Measurements from ENCODE around the gene MICA. TPM values are rescaled to one million over a fixed set of nuclear protein-coding genes. Genes with fewer than 3 reads are reported as not detected.
A peak's percentile ranks its signal among the peaks of the same experiment; 100 is the strongest.

MICA gene
- polyA plus RNA-seq = 9.2 TPM

DNA sequence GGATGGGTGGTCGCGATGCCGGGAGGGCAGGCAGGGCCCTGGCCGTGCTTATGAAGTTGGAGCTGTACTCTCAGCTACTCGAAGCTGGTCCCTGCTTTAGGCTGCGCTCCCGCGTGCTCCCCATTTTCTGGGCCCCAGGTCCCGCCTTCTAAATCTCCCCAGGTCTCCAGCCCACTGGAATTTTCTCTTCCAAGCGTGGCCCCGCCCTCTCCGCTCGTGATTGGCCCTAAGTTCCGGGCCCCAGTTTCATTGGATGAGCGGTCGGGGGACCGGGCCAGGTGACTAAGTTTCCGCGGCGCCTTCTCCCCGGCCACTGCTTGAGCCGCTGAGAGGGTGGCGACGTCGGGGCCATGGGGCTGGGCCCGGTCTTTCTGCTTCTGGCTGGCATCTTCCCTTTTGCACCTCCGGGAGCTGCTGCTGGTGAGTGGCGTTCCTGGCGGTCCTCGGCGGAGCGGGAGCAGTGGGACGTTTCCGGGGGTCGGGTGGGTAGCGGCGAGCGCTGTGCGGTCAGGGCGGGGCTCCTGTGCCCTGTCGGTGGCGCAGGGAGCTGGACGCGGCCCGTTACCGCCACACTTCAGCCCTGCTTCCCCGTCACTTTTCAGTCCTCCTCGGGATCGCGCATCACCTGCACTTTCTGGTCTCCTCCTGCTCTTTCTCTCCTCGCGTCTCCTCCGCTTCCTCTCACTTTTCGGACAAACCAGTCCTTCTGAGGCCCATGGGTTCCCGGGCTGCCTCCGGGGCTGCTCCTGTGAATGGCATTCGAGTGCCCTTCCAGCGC lies at the start of gene MICA:
Gene MICA (plus strand): TSS at position 313 of the 778 bp plus-strand sequence. CDS start 38 bp downstream, at position 351.
- Mint-ChIP-seq H3K27ac (peak within 1 kb of the TSS; percentile 40 to 89 (median 86)), H3K27me3 (peaks cover 1% of the 10 kb centered on the region), H3K36me3 (peaks cover 2% of the 10 kb centered on the region), H3K4me1 (peaks cover 51 to 59% (median 52%) of the 10 kb centered on the region in 3 donors), H3K9me3 (no peaks in the 10 kb centered on the region), H3K4me3 (peak within 1 kb of the TSS; percentile 84 to 92 (median 90))

DNA sequence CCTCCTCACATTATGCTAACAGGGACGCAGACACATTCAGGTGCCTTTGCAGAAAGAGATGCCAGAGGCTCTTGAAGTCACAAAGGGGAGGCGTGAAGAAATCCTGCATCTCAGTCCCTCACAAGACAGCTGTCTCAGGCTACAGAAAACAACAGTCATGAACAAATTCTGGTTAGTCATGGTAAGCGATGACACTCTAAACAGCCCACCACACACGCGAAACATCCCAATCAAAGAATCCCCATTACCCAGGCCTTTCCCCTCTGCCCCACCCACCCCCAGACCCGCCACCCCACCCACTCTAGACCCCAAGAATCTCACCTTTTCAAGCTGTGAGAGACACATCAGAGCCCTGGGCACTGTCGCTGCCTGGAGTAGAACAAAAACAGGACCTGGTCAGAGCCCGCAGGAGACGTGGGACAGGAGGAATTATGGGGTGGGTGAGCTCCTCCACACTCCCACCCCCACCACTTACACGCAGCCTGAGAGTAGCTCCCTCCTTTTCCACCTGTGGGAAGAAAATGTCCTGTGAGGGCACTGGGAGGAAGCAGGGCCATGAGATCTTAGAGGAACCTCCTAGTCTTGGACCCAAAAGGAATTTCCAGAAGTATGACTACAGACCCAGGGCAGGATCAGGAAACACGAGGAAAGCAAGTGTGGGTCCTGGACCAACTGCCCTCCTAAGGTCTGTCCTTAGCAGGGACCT lies 49.1 kb upstream of the MICA start:
- peaks cover 11% of the 10 kb centered on the region for H3K36me3 Mint-ChIP-seq
- H3K27me3 Mint-ChIP-seq = no peaks in the 10 kb centered on the region

DNA sequence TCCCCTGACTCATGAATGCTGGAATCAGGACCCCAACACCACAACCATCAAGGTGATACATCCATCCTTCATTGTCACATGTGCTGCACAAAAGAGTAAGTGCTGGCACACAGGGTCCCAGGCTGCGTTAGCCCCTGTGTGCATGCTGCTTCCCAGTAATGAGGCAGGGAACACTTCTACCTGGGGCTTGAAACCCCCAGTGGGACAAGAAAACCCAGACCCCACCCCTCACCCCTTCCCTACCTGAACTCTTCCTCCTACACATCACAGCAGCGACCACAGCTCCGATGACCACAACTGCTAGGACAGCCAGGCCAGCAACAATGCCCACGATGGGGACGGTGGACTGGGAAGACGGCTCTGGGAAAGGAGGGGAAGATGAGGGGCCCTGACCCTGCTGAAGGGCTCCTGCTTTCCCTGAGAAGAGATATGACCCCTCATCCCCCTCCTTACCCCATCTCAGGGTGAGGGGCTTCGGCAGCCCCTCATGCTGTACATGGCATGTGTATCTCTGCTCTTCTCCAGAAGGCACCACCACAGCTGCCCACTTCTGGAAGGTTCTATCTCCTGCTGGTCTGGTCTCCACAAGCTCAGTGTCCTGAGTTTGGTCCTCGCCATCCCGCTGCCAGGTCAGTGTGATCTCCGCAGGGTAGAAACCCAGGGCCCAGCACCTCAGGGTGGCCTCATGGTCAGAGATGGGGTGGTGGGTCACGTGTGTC lies 48.4 kb upstream of the MICA start:
- Mint-ChIP-seq H3K36me3 (peaks cover 11% of the 10 kb centered on the region), H3K4me3 (peak overlapping the region; percentile 95 to 99 (median 98)), H3K4me1 (peaks cover 47 to 59% (median 52%) of the 10 kb centered on the region in 3 donors), H3K9me3 (no peaks in the 10 kb centered on the region), H3K27me3 (no peaks in the 10 kb centered on the region), H3K27ac (peak overlapping the region; percentile 92 to 100 (median 100))

More for the DNA sequence above, 49.1 kb upstream of the MICA start:
- Mint-ChIP-seq H3K27ac (peak overlapping the region; percentile 91 to 100 (median 100)), H3K4me1 (peaks cover 53 to 64% (median 57%) of the 10 kb centered on the region in 3 donors), H3K9me3 (no peaks in the 10 kb centered on the region), H3K4me3 (peak overlapping the region; percentile 95 to 99 (median 98))

DNA sequence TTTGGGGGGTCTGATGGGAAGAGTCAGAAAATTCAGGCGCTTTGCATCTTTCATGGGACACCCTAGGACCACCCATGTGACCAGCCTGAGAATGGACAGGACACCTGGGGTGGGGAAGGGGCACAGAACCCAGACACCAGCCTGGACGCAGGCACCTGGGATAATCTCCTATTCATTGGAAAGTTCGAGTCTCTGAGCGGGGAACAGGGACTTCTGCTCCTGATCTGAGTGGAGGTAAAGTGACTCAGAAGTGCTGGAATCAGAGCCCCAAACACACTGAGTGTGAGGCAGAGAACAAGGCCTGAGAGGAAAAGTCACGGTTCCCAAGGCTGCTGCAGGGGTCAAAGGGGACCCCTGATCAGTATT lies 47.8 kb upstream of the MICA start:
- peak overlapping the region; percentile 95 to 99 (median 98) for H3K4me3 Mint-ChIP-seq
- peaks cover 13% of the 10 kb centered on the region for H3K36me3 Mint-ChIP-seq
- H3K27me3 Mint-ChIP-seq = no peaks in the 10 kb centered on the region
- peak overlapping the region; percentile 92 to 100 (median 100) for H3K27ac Mint-ChIP-seq
- peaks cover 41 to 53% (median 47%) of the 10 kb centered on the region in 3 donors for H3K4me1 Mint-ChIP-seq
- no peaks in the 10 kb centered on the region for H3K9me3 Mint-ChIP-seq

DNA sequence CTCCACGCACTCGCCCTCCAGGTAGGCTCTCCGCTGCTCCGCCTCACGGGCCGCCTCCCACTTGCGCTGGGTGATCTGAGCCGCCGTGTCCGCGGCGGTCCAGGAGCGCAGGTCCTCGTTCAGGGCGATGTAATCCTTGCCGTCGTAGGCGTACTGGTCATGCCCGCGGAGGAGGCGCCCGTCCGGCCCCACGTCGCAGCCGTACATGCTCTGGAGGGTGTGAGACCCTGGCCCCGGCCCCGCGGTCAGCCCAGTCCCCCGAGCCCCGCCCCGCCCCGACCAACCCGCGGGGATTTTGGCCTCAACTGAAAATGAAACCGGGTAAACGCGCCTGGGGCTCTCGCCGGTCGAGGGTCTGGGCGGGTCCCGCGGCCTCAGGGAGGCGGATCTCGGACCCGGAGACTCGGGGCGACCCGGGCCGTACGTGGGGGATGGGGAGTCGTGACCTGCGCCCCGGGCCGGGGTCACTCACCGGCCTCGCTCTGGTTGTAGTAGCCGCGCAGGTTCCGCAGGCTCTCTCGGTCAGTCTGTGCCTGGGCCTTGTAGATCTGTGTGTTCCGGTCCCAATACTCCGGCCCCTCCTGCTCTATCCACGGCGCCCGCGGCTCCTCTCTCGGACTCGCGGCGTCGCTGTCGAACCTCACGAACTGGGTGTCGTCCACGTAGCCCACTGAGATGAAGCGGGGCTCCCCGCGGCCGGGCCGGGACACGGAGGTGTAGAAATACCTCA lies 47.0 kb upstream of the MICA start:
- Mint-ChIP-seq H3K9me3 (peaks cover 0 to 2% (median 0%) of the 10 kb centered on the region in 3 donors), H3K27me3 (no peaks in the 10 kb centered on the region), H3K27ac (peak overlapping the region; percentile 100), H3K4me3 (peak overlapping the region; percentile 95 to 99 (median 99)), H3K4me1 (peaks cover 34 to 45% (median 39%) of the 10 kb centered on the region in 3 donors), H3K36me3 (peaks cover 16% of the 10 kb centered on the region)

DNA sequence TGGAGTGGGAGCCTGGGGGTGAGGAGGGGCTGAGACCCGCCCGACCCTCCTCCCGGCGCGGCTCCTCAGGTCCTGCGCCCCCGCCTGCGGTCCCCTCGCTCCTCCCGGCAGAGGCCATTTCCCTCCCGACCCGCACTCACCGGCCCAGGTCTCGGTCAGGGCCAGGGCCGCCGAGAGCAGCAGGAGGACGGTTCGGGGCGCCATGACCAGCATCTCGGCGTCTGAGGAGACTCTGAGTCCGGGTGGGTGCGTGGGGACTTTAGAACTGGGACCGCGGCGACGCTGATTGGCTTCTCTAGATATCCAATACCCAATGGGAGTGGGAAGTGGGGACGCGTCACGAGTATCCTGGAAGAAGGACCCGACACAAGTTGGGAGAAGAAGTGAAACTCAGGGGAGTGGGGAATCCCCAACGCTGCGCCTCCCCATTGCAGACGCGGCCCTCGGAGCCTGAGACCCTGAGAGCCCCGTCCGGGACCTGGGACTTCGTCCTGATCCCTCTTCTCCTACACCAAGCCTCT lies 46.4 kb upstream of the MICA start, which contains the start of gene HLA-B:
Gene HLA-B (minus strand): TSS at position 234 of the 521 bp plus-strand sequence. CDS start 21 bp downstream, at position 213.
- H3K4me3 Mint-ChIP-seq = peak within 1 kb of the TSS; percentile 95 to 99 (median 99)
- peaks cover 18% of the 10 kb centered on the region for H3K36me3 Mint-ChIP-seq
- peak within 1 kb of the TSS; percentile 100 for H3K27ac Mint-ChIP-seq
- H3K27me3 Mint-ChIP-seq = no peaks in the 10 kb centered on the region
- H3K4me1 Mint-ChIP-seq = peaks cover 30 to 41% (median 33%) of the 10 kb centered on the region in 3 donors
- H3K9me3 Mint-ChIP-seq = peaks cover 0 to 4% (median 3%) of the 10 kb centered on the region in 3 donors

DNA sequence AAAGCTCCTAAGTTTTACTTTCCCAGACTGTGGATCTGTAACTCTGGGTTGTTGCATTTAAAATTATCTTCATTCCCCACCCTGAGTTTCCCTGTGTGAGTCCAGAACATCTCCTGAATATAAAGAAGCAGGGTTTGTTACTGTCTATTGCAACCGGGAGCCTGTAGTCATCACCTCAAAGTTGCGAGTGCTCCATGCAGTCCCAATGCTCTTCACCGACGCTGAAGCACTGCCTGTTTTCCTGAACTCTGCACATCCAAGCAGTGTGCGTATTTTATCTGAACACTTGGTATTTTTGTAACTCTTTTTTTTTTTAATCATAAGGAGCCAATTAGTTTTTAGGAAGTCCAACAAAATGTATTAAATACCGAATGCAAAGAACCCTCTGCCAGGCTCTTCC lies 45.5 kb upstream of the MICA start:
- Mint-ChIP-seq H3K9me3 (peaks cover 0 to 4% (median 4%) of the 10 kb centered on the region in 3 donors), H3K36me3 (peaks cover 18% of the 10 kb centered on the region), H3K27me3 (no peaks in the 10 kb centered on the region), H3K27ac (peak overlapping the region; percentile 100), H3K4me3 (peak overlapping the region; percentile 95 to 99 (median 99)), H3K4me1 (peaks cover 22 to 32% (median 25%) of the 10 kb centered on the region in 3 donors)

DNA sequence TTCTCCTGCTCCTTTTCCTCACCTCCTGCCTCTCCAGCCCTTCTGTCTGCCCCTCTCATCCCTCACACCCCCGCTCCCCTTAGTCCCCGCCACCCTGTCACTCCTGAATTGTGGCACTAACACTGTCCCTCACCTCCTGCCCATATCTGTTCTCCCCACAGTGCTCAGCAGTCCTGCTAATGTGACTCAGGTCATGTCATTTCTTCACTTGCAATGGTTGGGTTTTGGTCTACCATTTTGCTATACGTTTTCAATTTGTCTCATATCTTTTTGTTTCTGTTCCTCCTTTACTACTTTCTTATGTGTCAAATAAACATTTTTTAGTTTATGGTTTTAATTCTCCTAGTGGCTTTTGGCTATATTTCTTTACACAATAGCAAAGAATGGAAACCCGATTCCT lies 45.1 kb upstream of the MICA start:
- peaks cover 18% of the 10 kb centered on the region for H3K36me3 Mint-ChIP-seq
- no peaks in the 10 kb centered on the region for H3K27me3 Mint-ChIP-seq
- peaks cover 17 to 29% (median 20%) of the 10 kb centered on the region in 3 donors for H3K4me1 Mint-ChIP-seq
- H3K9me3 Mint-ChIP-seq = peaks cover 0 to 4% (median 4%) of the 10 kb centered on the region in 3 donors
- H3K4me3 Mint-ChIP-seq = peak overlapping the region; percentile 95 to 99 (median 99)
- peak overlapping the region; percentile 100 for H3K27ac Mint-ChIP-seq

DNA sequence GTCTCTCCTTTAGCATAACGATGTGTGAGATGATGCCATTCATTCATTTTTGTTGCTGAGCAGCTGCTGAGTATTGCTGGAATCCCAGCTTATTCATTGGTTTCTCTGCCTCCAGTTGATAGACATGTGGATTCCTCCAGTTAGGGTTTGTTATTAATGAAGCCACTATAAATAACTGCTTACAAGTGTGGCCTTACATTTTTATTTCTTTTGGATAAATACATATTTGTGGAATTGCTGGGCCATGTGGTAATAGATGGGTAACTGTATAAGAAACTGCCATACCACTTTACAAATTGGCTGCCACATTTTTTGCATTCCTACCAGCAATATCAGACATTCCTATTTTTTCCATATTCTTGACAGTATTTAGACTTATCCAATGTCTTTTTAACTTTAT lies 43.8 kb upstream of the MICA start:
- Mint-ChIP-seq H3K27ac (peak overlapping the region in 1 of 3 donors; percentile 90), H3K9me3 (peaks cover 0 to 4% (median 4%) of the 10 kb centered on the region in 3 donors), H3K36me3 (peaks cover 13% of the 10 kb centered on the region), H3K27me3 (peaks cover 2% of the 10 kb centered on the region), H3K4me1 (peaks cover 13 to 18% (median 15%) of the 10 kb centered on the region in 3 donors), H3K4me3 (peak overlapping the region in 2 of 4 donors; percentile 35 to 99)

DNA sequence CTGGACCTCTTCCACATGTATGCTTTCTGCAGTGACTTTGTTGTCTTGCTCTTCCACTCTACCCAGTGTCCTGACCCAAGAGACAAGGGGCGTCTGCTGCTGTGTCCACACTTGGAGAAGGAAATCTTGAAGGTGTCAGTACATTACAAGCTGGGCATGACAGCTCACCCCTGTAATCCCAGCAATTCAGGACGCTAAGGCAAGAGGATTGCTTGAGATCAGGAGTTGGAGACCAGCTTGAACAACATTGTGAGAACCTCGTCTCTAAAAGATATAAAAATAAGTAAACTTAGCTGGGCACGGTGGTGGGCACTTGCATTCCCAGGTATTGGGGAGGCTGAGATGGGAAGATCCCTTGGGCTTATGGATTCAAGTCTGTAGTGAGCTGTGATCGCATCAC lies 40.6 kb upstream of the MICA start:
- Mint-ChIP-seq H3K4me1 (peaks cover 9 to 19% (median 15%) of the 10 kb centered on the region in 3 donors), H3K9me3 (peaks cover 0 to 4% (median 4%) of the 10 kb centered on the region in 3 donors), H3K4me3 (no peak overlapping the region), H3K27me3 (peaks cover 6% of the 10 kb centered on the region), H3K27ac (no peak overlapping the region), H3K36me3 (peaks cover 8% of the 10 kb centered on the region)

DNA sequence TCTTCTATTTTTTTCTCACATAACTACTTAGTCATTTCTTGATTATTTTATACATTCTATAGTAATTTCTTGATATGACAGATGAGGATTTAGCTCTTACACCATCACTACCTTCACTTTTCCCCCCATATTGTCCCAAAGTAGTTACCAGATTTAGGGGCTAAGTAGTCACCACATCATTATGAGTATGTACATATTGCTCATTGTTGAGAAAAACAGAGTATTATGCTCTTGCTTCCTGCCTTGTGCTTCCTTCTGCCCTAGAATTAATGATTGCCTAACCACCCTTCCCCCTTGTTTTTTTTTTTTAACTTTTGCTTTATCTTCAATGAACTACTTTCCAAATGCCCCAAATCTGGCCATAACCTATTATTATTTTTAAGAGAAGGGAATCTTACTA lies 39.6 kb upstream of the MICA start:
- Mint-ChIP-seq H3K27ac (no peak overlapping the region), H3K9me3 (peaks cover 0 to 4% (median 4%) of the 10 kb centered on the region in 3 donors), H3K36me3 (peaks cover 9% of the 10 kb centered on the region), H3K4me1 (peaks cover 0 to 10% (median 10%) of the 10 kb centered on the region in 3 donors), H3K27me3 (peaks cover 8% of the 10 kb centered on the region), H3K4me3 (no peak overlapping the region)

DNA sequence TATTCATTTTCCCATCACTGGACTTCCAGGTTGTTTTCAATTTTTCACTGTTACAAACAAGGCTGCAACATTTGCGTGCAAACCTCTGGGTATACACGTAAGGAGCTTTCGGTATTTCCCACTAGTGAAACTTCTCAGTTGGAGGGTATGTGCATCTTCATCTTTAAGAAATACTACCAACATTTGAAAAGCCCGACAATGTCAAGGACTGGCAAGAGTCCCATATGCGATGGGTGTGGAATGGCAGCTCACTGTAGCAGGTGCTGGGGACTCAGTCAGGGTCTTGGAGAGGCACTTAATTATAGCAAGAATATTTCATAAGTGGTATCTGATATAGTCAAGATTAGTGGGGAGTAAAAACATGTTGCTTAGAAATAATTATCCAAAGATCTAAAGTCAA lies 37.5 kb upstream of the MICA start:
- Mint-ChIP-seq H3K27ac (peak overlapping the region in 1 of 3 donors; percentile 40), H3K4me1 (peaks cover 0 to 8% (median 6%) of the 10 kb centered on the region in 3 donors), H3K4me3 (no peak overlapping the region), H3K36me3 (peaks cover 7% of the 10 kb centered on the region), H3K27me3 (peaks cover 17% of the 10 kb centered on the region), H3K9me3 (peaks cover 0 to 4% (median 2%) of the 10 kb centered on the region in 3 donors)

DNA sequence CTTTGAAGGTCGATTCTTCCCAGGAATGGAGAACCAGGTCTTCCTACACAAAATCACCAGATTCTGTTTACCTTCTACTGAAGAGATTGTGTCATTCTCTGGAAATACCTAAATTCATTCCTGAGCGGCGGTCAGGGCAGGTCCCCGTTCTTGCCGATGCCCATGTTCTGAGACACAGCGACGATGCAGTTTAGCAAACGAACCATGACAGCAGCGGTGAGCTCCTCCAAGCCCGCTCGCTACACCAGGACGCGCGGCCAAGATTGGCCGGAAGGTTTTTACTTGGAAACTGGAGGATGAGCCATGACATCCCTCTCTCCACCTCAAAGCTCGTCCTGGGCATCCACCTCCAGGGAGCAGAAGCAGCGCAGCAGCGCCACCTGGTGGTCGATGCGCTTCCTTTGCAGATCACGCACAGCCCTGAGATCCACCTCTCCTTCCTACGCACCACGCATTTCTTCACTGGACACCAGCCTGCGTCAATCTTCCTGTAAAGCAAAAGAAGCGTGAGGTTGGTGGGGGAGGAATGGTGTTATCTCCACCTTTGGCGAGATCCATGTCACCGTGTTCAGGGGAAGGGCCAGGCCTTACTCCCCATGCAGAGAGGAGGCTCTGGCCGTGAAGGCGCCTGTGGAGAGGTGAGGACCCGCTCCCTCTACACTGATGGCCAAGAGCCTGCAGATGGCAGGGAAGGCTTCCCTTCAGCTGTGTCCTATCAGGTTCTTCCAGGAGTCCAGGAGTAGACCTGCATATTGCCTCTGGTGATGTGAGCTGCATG lies 36.5 kb upstream of the MICA start:
- H3K9me3 Mint-ChIP-seq = peaks cover 0 to 3% (median under 1%) of the 10 kb centered on the region in 3 donors
- H3K4me3 Mint-ChIP-seq = peak overlapping the region; percentile 15 to 90 (median 87)
- H3K27ac Mint-ChIP-seq = peak overlapping the region in 1 of 3 donors; percentile 5
- H3K4me1 Mint-ChIP-seq = peaks cover 0 to 8% (median 6%) of the 10 kb centered on the region in 3 donors
- H3K36me3 Mint-ChIP-seq = peaks cover 4% of the 10 kb centered on the region
- peaks cover 17% of the 10 kb centered on the region for H3K27me3 Mint-ChIP-seq
